Measurements from ENCODE around the gene PPP1R9A. TPM values are rescaled to one million over a fixed set of nuclear protein-coding genes. Genes with fewer than 3 reads are reported as not detected.

PPP1R9A gene
- total RNA-seq, 2 donors from 2014 or later: 15.1 to 29.4 TPM

DNA sequence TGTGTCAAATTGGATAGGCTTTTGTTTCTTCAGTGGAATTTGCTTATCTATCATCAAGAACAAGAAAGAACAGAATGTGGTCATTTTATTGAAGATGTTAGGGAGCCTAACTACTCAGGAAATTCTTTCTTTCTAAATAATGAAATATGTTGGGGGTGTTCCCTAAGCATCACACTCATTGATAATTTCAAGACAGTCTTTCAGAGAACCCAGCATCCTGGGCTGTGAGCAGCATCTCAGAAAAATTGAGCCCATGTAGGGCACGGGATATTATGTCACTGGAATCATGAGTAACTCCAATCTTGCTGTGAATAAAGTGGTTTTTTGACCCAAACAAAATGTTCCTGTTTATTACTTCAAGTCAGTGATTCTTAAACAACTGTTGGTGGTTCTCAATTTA is 389.6 kb downstream of the PPP1R9A start:
- no peak for DNase-seq (ENCODE audit: low spot score)
- no peaks in the 10 kb centered on the region for H3K9me3 ChIP-seq
- no peak overlapping the region for H3K27ac ChIP-seq
- no peaks in the 10 kb centered on the region for H3K27me3 ChIP-seq (replicated peaks; ENCODE audit: insufficient read depth)
- H3K4me1 ChIP-seq (replicated peaks): no peaks in the 10 kb centered on the region
- intact Hi-C loops (cut with DNase I): no loop called here
- WGBS: 55% methylated on average over 1 of the region's 1 CpG
- no peaks in the 10 kb centered on the region for H3K36me3 ChIP-seq
- TF ChIP-seq POLR2AphosphoS5 (IDR thresholded peaks at IDR 0.05) (no peak), POLR2A (IDR thresholded peaks at IDR 0.05) (no peak)
- TF ChIP-seq, protein P1, sequence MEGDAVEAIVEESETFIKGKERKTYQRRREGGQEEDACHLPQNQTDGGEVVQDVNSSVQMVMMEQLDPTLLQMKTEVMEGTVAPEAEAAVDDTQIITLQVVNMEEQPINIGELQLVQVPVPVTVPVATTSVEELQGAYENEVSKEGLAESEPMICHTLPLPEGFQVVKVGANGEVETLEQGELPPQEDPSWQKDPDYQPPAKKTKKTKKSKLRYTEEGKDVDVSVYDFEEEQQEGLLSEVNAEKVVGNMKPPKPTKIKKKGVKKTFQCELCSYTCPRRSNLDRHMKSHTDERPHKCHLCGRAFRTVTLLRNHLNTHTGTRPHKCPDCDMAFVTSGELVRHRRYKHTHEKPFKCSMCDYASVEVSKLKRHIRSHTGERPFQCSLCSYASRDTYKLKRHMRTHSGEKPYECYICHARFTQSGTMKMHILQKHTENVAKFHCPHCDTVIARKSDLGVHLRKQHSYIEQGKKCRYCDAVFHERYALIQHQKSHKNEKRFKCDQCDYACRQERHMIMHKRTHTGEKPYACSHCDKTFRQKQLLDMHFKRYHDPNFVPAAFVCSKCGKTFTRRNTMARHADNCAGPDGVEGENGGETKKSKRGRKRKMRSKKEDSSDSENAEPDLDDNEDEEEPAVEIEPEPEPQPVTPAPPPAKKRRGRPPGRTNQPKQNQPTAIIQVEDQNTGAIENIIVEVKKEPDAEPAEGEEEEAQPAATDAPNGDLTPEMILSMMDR (IDR thresholded peaks at IDR 0.05): no peak
- no peak overlapping the region for H3K4me3 ChIP-seq

DNA sequence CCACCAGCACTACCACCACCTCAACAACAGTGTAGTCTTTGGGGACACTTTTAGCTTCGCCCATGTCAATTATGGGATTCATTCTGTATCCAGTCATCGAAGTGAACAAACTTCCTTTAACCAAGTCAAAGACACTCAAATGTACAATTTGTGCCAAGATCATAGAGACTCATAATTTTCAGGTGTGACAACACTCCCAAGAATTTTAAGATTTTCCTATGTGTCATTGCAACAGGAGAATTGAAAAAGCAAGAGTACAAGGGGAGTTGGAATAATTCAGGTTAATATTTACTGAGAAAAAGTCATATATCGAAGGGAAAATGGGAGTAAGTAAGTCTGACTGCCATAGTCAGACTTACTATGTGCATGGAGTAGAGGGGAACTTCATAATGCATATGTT is 390.7 kb downstream of the PPP1R9A start:
- no peak for DNase-seq (ENCODE audit: low spot score)
- Histone ChIP-seq H3K4me3 (no peak overlapping the region), H3K4me1 (replicated peaks) (no peaks in the 10 kb centered on the region), H3K9me3 (no peaks in the 10 kb centered on the region), H3K27me3 (replicated peaks; ENCODE audit: insufficient read depth) (no peaks in the 10 kb centered on the region), H3K36me3 (no peaks in the 10 kb centered on the region), H3K27ac (no peak overlapping the region)
- 95% methylated on average over 3 of the region's 3 CpGs for WGBS
- no peak for TF ChIP-seq POLR2A (IDR thresholded peaks at IDR 0.05)
- no peak for TF ChIP-seq POLR2AphosphoS5 (IDR thresholded peaks at IDR 0.05)
- TF ChIP-seq, protein P1 (IDR thresholded peaks at IDR 0.05): no peak
- intact Hi-C loops (cut with DNase I): no loop called here

DNA sequence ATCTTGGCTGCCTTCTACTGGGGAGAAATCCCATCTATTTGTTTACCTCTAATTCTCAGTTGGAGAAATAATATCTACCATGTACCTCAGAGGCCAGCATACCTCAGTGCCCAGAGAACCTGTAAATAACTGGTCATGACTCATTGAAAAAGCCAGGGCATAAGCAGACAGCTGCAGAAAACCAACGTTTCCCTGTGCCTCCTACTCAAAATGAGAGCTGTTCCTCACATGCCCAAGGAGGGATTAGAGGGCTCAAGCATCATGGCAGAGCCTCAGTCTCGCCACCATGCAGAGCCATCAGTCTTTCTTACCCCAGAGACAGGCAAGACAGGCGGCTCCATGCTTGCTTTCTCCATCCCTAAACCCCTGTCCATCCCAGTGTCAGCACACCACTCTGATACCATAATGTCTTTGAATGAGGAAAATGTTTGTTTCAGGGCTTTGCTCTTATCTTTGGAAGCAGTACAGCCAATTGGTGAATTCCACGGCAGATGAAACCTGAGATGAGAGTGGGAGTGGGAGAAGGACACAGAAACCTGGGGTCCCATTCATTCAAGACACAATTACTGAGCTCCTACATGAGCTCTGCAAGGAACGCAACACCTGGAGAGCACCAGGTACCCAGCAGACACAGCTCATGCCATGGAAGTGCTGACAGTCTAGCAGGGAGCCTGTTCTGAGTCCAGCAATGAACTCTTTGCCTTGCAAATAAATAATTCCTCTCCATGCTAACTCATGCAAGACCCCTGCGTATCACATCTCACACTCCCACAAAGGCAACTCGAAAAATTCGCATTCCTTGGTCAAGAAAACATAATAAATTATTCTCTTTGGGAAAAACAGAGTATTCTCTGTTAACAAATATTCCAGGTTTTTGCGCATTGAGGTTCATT is 395.9 kb downstream of the PPP1R9A start:
- WGBS: 72% methylated on average over 9 of the region's 9 CpGs
- Histone ChIP-seq H3K36me3 (no peaks in the 10 kb centered on the region), H3K4me1 (replicated peaks) (no peaks in the 10 kb centered on the region), H3K9me3 (no peaks in the 10 kb centered on the region), H3K27ac (no peak overlapping the region), H3K4me3 (no peak overlapping the region), H3K27me3 (replicated peaks; ENCODE audit: insufficient read depth) (no peaks in the 10 kb centered on the region)
- TF ChIP-seq POLR2AphosphoS5 (IDR thresholded peaks at IDR 0.05) (no peak), POLR2A (IDR thresholded peaks at IDR 0.05) (no peak)
- TF ChIP-seq, protein P1 (IDR thresholded peaks at IDR 0.05): no peak
- intact Hi-C loops (cut with DNase I): no loop called here
- DNase-seq (ENCODE audit: low spot score): no peak

DNA sequence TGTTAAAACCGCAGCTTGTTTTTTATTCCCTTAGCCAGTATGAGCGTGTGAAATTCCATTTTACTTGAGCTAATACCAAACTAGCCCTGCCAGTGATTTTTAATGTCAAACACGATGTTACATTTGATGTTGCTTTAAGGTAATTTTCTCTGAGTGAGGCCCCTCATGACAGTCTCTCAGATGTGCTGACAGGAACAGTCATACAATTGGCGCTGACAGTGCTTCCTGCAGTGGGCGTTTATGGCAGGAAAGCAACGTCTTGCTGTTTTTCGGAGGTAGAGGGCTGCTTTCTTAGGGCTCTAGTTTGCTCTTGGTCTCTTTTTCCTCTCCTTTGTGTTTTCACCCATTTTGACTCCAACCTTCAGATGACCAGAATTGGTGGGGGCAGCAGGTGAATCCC is 397.6 kb downstream of the PPP1R9A start:
- WGBS: 34% methylated on average over 7 of the region's 7 CpGs
- no peaks in the 10 kb centered on the region for H3K4me1 ChIP-seq (replicated peaks)
- H3K36me3 ChIP-seq: no peaks in the 10 kb centered on the region
- intact Hi-C loops (cut with DNase I): no loop called here
- H3K4me3 ChIP-seq: no peak overlapping the region
- H3K27me3 ChIP-seq (replicated peaks; ENCODE audit: insufficient read depth): no peaks in the 10 kb centered on the region
- DNase-seq (ENCODE audit: low spot score): no peak
- H3K27ac ChIP-seq: no peak overlapping the region
- TF ChIP-seq POLR2AphosphoS5 (IDR thresholded peaks at IDR 0.05) (no peak), POLR2A (IDR thresholded peaks at IDR 0.05) (no peak)
- TF ChIP-seq, protein P1 (IDR thresholded peaks at IDR 0.05): no peak
- H3K9me3 ChIP-seq: no peaks in the 10 kb centered on the region

DNA sequence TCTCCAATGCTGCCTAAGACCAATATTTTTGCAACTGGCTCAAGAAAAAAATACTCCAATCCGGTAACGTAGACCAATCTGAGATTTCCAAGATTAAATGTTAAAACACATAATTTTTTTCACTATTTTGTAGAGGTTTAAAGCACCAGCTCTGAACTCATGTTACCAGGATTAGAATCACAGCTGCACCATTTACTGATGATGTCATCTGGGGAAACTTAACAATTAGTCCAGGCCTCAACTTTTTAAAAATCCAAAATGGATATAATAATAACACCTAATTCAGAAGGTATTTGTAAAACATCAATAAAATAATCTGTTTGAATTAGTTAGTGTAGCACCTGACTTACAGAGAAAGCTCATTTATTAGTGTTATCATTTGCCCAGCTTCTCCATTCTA is 402.6 kb downstream of the PPP1R9A start:
- no peak for DNase-seq (ENCODE audit: low spot score)
- no peak for TF ChIP-seq POLR2A (IDR thresholded peaks at IDR 0.05)
- TF ChIP-seq, protein P1 (IDR thresholded peaks at IDR 0.05): no peak
- no peak for TF ChIP-seq POLR2AphosphoS5 (IDR thresholded peaks at IDR 0.05)
- H3K4me3 ChIP-seq: no peak overlapping the region
- H3K36me3 ChIP-seq: no peaks in the 10 kb centered on the region
- H3K4me1 ChIP-seq (replicated peaks): no peaks in the 10 kb centered on the region
- no peaks in the 10 kb centered on the region for H3K9me3 ChIP-seq
- no peak overlapping the region for H3K27ac ChIP-seq
- WGBS: 84% methylated on average over 2 of the region's 2 CpGs
- intact Hi-C loops (cut with DNase I): no loop called here
- H3K27me3 ChIP-seq (replicated peaks; ENCODE audit: insufficient read depth): no peaks in the 10 kb centered on the region

Measured in prostate gland (tissue), 2 donors.